H1 (cell line): ENCODE data around the gene TPST2. TPM values are rescaled to one million over a fixed set of nuclear protein-coding genes. Genes with fewer than 3 reads are reported as not detected.
A peak's percentile ranks its signal among the peaks of the same experiment; 100 is the strongest.

ENCODE experiments used
- CTCF ChIA-PET: fragments of 300-600 bp; sonication (Branson Sonifier 250); formaldehyde crosslinking; loops from one replicate; lab custom pipeline; 2021; ENCODE audit not compliant: partially characterized antibody; lab: Charles Lee
- POLR2A ChIA-PET: fragments of 300-600 bp; sonication (Branson Sonifier 250); formaldehyde crosslinking; loops from one replicate; lab custom pipeline; 2021; ENCODE audit warnings: inconsistent platforms; ENCODE audit not compliant: partially characterized antibody; lab: Charles Lee
- DNase-seq, 2 experiments: peaks; one replicate each; pipeline versions ENCODE4 v3.0.0 to v3.0.0-alpha.2; 2010 to 2022; ENCODE audit warnings: low spot score in 2 of 2, low read depth in 1 of 2, mixed read lengths in 1 of 2
- FAIRE-seq: peaks from 2 replicates; lab custom pipeline; 2011; peaks lifted over from hg19 to GRCh38; lab: Jason Lieb, UNC
- H2AFZ ChIP-seq: 2 replicates; pipeline ENCODE4 v1.8.1; 2012; ENCODE audit warnings: low read length, inconsistent platforms
- H2AK5ac ChIP-seq: 2 replicates; pipeline ENCODE4 v1.6.1; 2013; ENCODE audit warnings: low read depth, low read length
- H2BK120ac ChIP-seq: replicated peaks from 2 replicates; pipeline ENCODE3; 2013; ENCODE audit warnings: low read depth, low read length, inconsistent platforms
- H2BK12ac ChIP-seq: 2 replicates; pipeline ENCODE4 v1.6.1; 2013; ENCODE audit warnings: low read depth, low read length
- H2BK15ac ChIP-seq: 2 replicates; pipeline ENCODE4 v1.6.1; 2013; ENCODE audit warnings: low read length
- H2BK20ac ChIP-seq: 2 replicates; pipeline ENCODE4 v1.6.1; 2013; ENCODE audit warnings: low read length
- H2BK5ac ChIP-seq: 2 replicates; pipeline ENCODE4 v1.6.1; 2013; ENCODE audit warnings: low read depth, low read length
- H3K14ac ChIP-seq: 2 replicates; pipeline ENCODE4 v1.6.1; 2013; ENCODE audit warnings: inconsistent platforms; ENCODE audit not compliant: insufficient read length
- H3K18ac ChIP-seq: 2 replicates; pipeline ENCODE4 v1.6.1; 2013; ENCODE audit warnings: low read length; ENCODE audit errors: extremely low read depth
- H3K23ac ChIP-seq: 2 replicates; pipeline ENCODE4 v1.6.1; 2013; ENCODE audit warnings: inconsistent platforms; ENCODE audit not compliant: insufficient read length
- H3K23me2 ChIP-seq: 2 replicates; pipeline ENCODE4 v1.6.1; 2013; ENCODE audit warnings: low read depth, low read length
- H3K27ac ChIP-seq: 2 replicates; pipeline ENCODE4 v1.6.1; 2011; ENCODE audit warnings: low read depth, low read length, inconsistent platforms
- H3K27me3 ChIP-seq, 4 experiments: replicated peaks in 1 of 4; 1 replicate in 1 of 4; 2 replicates in 3 of 4; pipeline versions ENCODE4 v1.6.1 to v1.8.1; 2011 to 2013; ENCODE audit warnings: low read length in 3 of 4, mild to moderate bottlenecking in 3 of 4, inconsistent platforms in 2 of 4, mixed read lengths in 2 of 4, moderate library complexity in 1 of 4; ENCODE audit not compliant: control insufficient read depth in 3 of 4, insufficient read depth in 3 of 4; ENCODE audit errors: extremely low read depth in 1 of 4
- H3K36me3 ChIP-seq, 4 experiments: 2 replicates each; pipeline versions ENCODE4 v1.6.1 to v1.8.1; 2011 to 2013; ENCODE audit warnings: mild to moderate bottlenecking in 4 of 4, low read length in 3 of 4, moderate library complexity in 2 of 4, control low read depth in 1 of 4, inconsistent platforms in 1 of 4; ENCODE audit not compliant: insufficient read depth in 4 of 4, control insufficient read depth in 2 of 4
- H3K4ac ChIP-seq: replicated peaks from 2 replicates; pipeline ENCODE3; 2013; ENCODE audit warnings: low read length, low read depth, mixed read lengths, inconsistent platforms; ENCODE audit not compliant: insufficient read length
- H3K4me1 ChIP-seq, 4 experiments: replicated peaks in 1 of 4; 1 replicate in 1 of 4; 2 replicates in 3 of 4; pipeline versions ENCODE4 v1.6.1 to v1.8.1; 2011 to 2013; ENCODE audit warnings: low read length in 3 of 4, inconsistent platforms in 2 of 4, mixed read lengths in 1 of 4; ENCODE audit not compliant: insufficient read depth in 4 of 4, control insufficient read depth in 3 of 4
- H3K4me2 ChIP-seq, 2 experiments: 2 replicates each; pipeline versions ENCODE4 v1.6.1 to v1.8.1; 2011 to 2013; ENCODE audit warnings: low read depth in 2 of 2, low read length in 2 of 2, control low read depth in 1 of 2, inconsistent platforms in 1 of 2, mild to moderate bottlenecking in 1 of 2; ENCODE audit not compliant: insufficient read depth in 1 of 2
- H3K4me3 ChIP-seq, 4 experiments: fragments of 200-600, 300-600 bp in 1 of 4; sonication (generic), shearing (Covaris generic), sonication (Bioruptor Twin) in 1 of 4; 2 replicates each; pipeline versions ENCODE4 v1.5.1 to v1.8.1; 2011 to 2016; ENCODE audit warnings: low read length in 4 of 4, low read depth in 3 of 4, control low read depth in 2 of 4, inconsistent platforms in 2 of 4, mild to moderate bottlenecking in 2 of 4, mixed read lengths in 1 of 4, moderate library complexity in 1 of 4; ENCODE audit not compliant: insufficient read depth in 2 of 4; ENCODE audit errors: extremely low read depth in 1 of 4
- H3K56ac ChIP-seq: replicated peaks from 2 replicates; pipeline ENCODE3; 2013; ENCODE audit warnings: low read depth, mild to moderate bottlenecking, mixed read lengths, low read length, inconsistent platforms; ENCODE audit not compliant: insufficient read length
- H3K79me1 ChIP-seq: 2 replicates; pipeline ENCODE4 v1.6.1; 2013; ENCODE audit warnings: low read depth, low read length, control low read depth
- H3K79me2 ChIP-seq, 2 experiments: 2 replicates each; pipeline versions ENCODE4 v1.6.1 to v1.8.1; 2012 to 2013; ENCODE audit warnings: low read length in 2 of 2, mild to moderate bottlenecking in 2 of 2, inconsistent platforms in 1 of 2; ENCODE audit not compliant: insufficient read depth in 2 of 2, control insufficient read depth in 1 of 2
- H3K9ac ChIP-seq, 4 experiments: replicated peaks in 1 of 4; 1 replicate in 1 of 4; 2 replicates in 3 of 4; pipeline versions ENCODE4 v1.6.1 to v1.8.1; 2011 to 2013; ENCODE audit warnings: low read depth in 3 of 4, low read length in 3 of 4, control low read depth in 2 of 4, mild to moderate bottlenecking in 2 of 4, moderate library complexity in 2 of 4, inconsistent platforms in 1 of 4; ENCODE audit errors: extremely low read depth in 1 of 4
- H3K9me3 ChIP-seq, 2 experiments: 2 replicates each; pipeline versions ENCODE4 v1.6.1 to v1.8.1; 2012 to 2013; ENCODE audit warnings: mild to moderate bottlenecking in 2 of 2, moderate library complexity in 2 of 2, control low read depth in 1 of 2, inconsistent platforms in 1 of 2, low read depth in 1 of 2, low read length in 1 of 2, mixed read lengths in 1 of 2; ENCODE audit not compliant: insufficient read depth in 2 of 2
- H4K20me1 ChIP-seq, 2 experiments: replicated peaks in 1 of 2; 2 replicates each; pipeline versions ENCODE3 to v1.8.1; 2011 to 2013; ENCODE audit warnings: inconsistent platforms in 2 of 2, low read length in 2 of 2, mild to moderate bottlenecking in 1 of 2; ENCODE audit not compliant: insufficient read depth in 2 of 2, control insufficient read depth in 1 of 2
- H4K5ac ChIP-seq: 2 replicates; pipeline ENCODE4 v1.6.1; 2013; ENCODE audit warnings: low read length, low read depth, mixed read lengths, inconsistent platforms; ENCODE audit not compliant: insufficient read length
- H4K8ac ChIP-seq: 2 replicates; pipeline ENCODE4 v1.8.0; 2013; ENCODE audit warnings: mild to moderate bottlenecking, moderate library complexity, low read length, inconsistent platforms; ENCODE audit not compliant: insufficient read depth; ENCODE audit errors: extremely low read depth
- H4K91ac ChIP-seq: replicated peaks from 2 replicates; pipeline ENCODE3; 2013; ENCODE audit warnings: low read length, mixed read lengths, inconsistent platforms; ENCODE audit not compliant: insufficient read length
- ATF2 ChIP-seq: IDR thresholded peaks from 2 replicates; pipeline ENCODE4 v1.6.1; 2012; ENCODE audit warnings: low read length, inconsistent platforms
- BCL11A ChIP-seq, 2 experiments: IDR thresholded peaks; one replicate each; pipeline ENCODE4 v1.6.1; 2011; ENCODE audit warnings: low read depth in 2 of 2, low read length in 2 of 2, mild to moderate bottlenecking in 2 of 2
- CREB1 ChIP-seq: IDR thresholded peaks from 2 replicates; pipeline ENCODE4 v1.6.1; 2012; ENCODE audit warnings: inconsistent platforms
- GABPA ChIP-seq: IDR thresholded peaks from 2 replicates; pipeline ENCODE4 v1.6.1; 2011; ENCODE audit warnings: mild to moderate bottlenecking, low read length, moderate library complexity, borderline replicate concordance; ENCODE audit not compliant: insufficient read depth
- HDAC6 ChIP-seq: IDR thresholded peaks from one replicate; pipeline ENCODE4 v1.7.1; 2012; ENCODE audit warnings: low read depth, mild to moderate bottlenecking, inconsistent platforms, low read length, moderate library complexity
- JUN ChIP-seq: IDR thresholded peaks from 2 replicates; pipeline ENCODE4 v1.6.1; 2011; ENCODE audit warnings: low read depth, mild to moderate bottlenecking, improper control_type of control experiment, low read length
- KDM4A ChIP-seq: IDR thresholded peaks from one replicate; pipeline ENCODE4 v1.7.1; 2012; ENCODE audit warnings: low read depth, mild to moderate bottlenecking, moderate library complexity, low read length, inconsistent platforms; ENCODE audit not compliant: severe bottlenecking
- MAFK ChIP-seq: IDR thresholded peaks from 2 replicates; pipeline ENCODE4 v1.6.1; 2012; ENCODE audit warnings: low read depth, mild to moderate bottlenecking, improper control_type of control experiment, low read length
- POLR2AphosphoS5 ChIP-seq: IDR thresholded peaks from 2 replicates; pipeline ENCODE4 v1.6.1; 2011; ENCODE audit warnings: low read depth, low read length
- SP1 ChIP-seq: IDR thresholded peaks from 2 replicates; pipeline ENCODE4 v1.6.1; 2011; ENCODE audit warnings: low read depth, low read length
- WGBS, 2 experiments: shearing (Covaris generic) in 1 of 2; methylation state at CpG; one replicate each; pipeline versions ENCODE4 v1.1.6 to v1.1.7; 2013 to 2015; ENCODE audit warnings: low lambda C conversion rate in 2 of 2, mixed read lengths in 2 of 2, inconsistent platforms in 1 of 2, low coverage in 1 of 2, missing lambda C conversion rate in 1 of 2; ENCODE audit not compliant: insufficient replicate concordance in 2 of 2, insufficient coverage in 1 of 2, insufficient read length in 1 of 2; ENCODE audit errors: extremely low coverage in 1 of 2, missing lambda C conversion rate in 1 of 2; 5-methylcytosine and 5-hydroxymethylcytosine counted together
- polyA plus RNA-seq, 7 experiments: library from polyadenylated mRNA; depleted of rRNA in 3 of 7; stranded (reverse) in 5 of 7; unstranded in 2 of 7; fragments of >200 nt in 5 of 7; fragments of 200-250 nt in 2 of 7; gene quantifications; 1 replicate in 5 of 7; 2 replicates in 1 of 7; 4 replicates in 1 of 7; pipeline versions ENCODE4 v1.2.1 to v1.2.3, GENCODE V29; 2011 to 2013; ENCODE audit warnings: missing spikeins in 2 of 7, mixed read lengths in 2 of 7
- total RNA-seq: library from RNA; stranded (reverse); fragmentation: NEBNext Ultra II Directional; extraction: Animal tissue kit (Norgen Biotek cat#: 25700); gene quantifications from 2 replicates; pipeline ENCODE4 v1.2.1, GENCODE V29; 2021

TPST2 gene
- total and polyA plus RNA-seq, 2 of the 8 experiments (the other 6 are each of a cell fraction or from before 2014, with no cell fraction given): 58.8 to 143 TPM

GRCh38 chr22:26567610-26568009 is 22.3 kb downstream of the TPST2 start:
- Histone ChIP-seq H3K36me3 (peaks cover 0 to 4% (median 0%) of the 10 kb centered on the region in 4 experiments; a peak in 1 of 8 replicates), H3K4me3 (peak overlapping the region in 1 of 4 experiments; percentile 32; a peak in 1 of 8 replicates), H3K9ac (peak overlapping the region in 1 of 4 experiments; percentile 41; a peak in 2 of 7 replicates), H2AFZ (no peak overlapping the region), H3K18ac (peak overlapping the region; percentile 33), H3K23ac (no peak overlapping the region), H3K9me3 (no peaks in the 10 kb centered on the region), H3K14ac (no peak overlapping the region), H3K23me2 (no peaks in the 10 kb centered on the region; the same call in 1 of the 2 replicates), H2BK20ac (peak overlapping the region; percentile 93), H2BK5ac (peak overlapping the region; percentile 90), H3K4ac (peak overlapping the region; percentile 58), H3K4me2 (peak overlapping the region; percentile 45 to 68; a peak in 3 of 4 replicates), H2BK12ac (peak overlapping the region; percentile 96), H4K5ac (no peak overlapping the region), H2AK5ac (peak overlapping the region; percentile 94), H3K4me1 (peaks cover 13 to 43% (median 29%) of the 10 kb centered on the region in 4 experiments), H4K8ac (no peak overlapping the region), H2BK120ac (peak overlapping the region; percentile 16), H3K27ac (peak overlapping the region; percentile 85), H3K79me2 (peaks cover 6 to 88% of the 10 kb centered on the region in 2 experiments), H4K91ac (peak overlapping the region; percentile 45), H3K27me3 (no peaks in the 10 kb centered on the region), H2BK15ac (no peak overlapping the region), H3K79me1 (peaks cover 25% of the 10 kb centered on the region), H3K56ac (no peak overlapping the region), H4K20me1 (peaks cover 0 to 13% of the 10 kb centered on the region in 2 experiments)
- ChIA-PET CTCF (interaction anchor here (1.0 to 1.5 kb wide), 2 partner anchors 12 to 17 kb away, joined by 4 to 6 read pairs; no protein-coding TSS in a partner anchor), POLR2A (interaction anchor here (1.0 to 1.3 kb wide), 4 partner anchors 10 to 22 kb away, joined by 3 to 5 read pairs (median 4); partner anchors contain the start of gene TPST2)
- WGBS, 2 experiments: 22% methylated on average over 2 of the region's 2 CpGs; no CpG with 5 or more reads in 1 of the 2 experiments
- FAIRE-seq (no peak), DNase-seq (no peak)
- TF ChIP-seq CREB1 (no peak), HDAC6 (no peak), ATF2 (no peak), MAFK (no peak), SP1 (no peak), POLR2AphosphoS5 (no peak), BCL11A (IDR thresholded peaks at IDR 0.05; ENCODE audit: low read depth in 2 of 2, low read length in 2 of 2) (no peak), KDM4A (no peak), GABPA (no peak), JUN (no peak)
